Hepatocyte (in vitro differentiated cells): ENCODE results near the gene TEX14. TPM values are rescaled to one million over a fixed set of nuclear protein-coding genes. Genes with fewer than 3 reads are reported as not detected.

ENCODE experiments used
- DNase-seq: peaks from one replicate; pipeline ENCODE4 v3.0.0-alpha.2; 2016; ENCODE audit warnings: low spot score
- H2AFZ ChIP-seq: fragments of 200-600 bp; sonication (generic); 2 replicates; pipeline ENCODE4 v1.6.0; 2016; ENCODE audit warnings: antibody characterized with exemption, mild to moderate bottlenecking
- H3K27ac ChIP-seq: fragments of 200-600 bp; sonication (generic); 2 replicates; pipeline ENCODE4 v1.5.1; 2016; ENCODE audit warnings: mild to moderate bottlenecking
- H3K27me3 ChIP-seq: fragments of 200-600 bp; sonication (generic); 2 replicates; pipeline ENCODE4 v1.6.1; 2016
- H3K36me3 ChIP-seq: fragments of 200-600 bp; sonication (generic); replicated peaks from 2 replicates; pipeline ENCODE4 v1.5.1; 2016; ENCODE audit warnings: low read depth; ENCODE audit not compliant: insufficient read depth
- H3K4me1 ChIP-seq: fragments of 200-600 bp; sonication (generic); 2 replicates; pipeline ENCODE4 v1.5.1; 2016; ENCODE audit warnings: mild to moderate bottlenecking, moderate library complexity; ENCODE audit not compliant: insufficient read depth
- H3K4me2 ChIP-seq: fragments of 200-600 bp; sonication (generic); 2 replicates; pipeline ENCODE4 v1.6.0; 2016
- H3K4me3 ChIP-seq: fragments of 200-600 bp; sonication (generic); 2 replicates; pipeline ENCODE4 v1.5.1; 2016; ENCODE audit warnings: mild to moderate bottlenecking
- H3K79me2 ChIP-seq: fragments of 200-600 bp; sonication (generic); 2 replicates; pipeline ENCODE4 v1.6.0; 2017; ENCODE audit warnings: mild to moderate bottlenecking
- H3K9me2 ChIP-seq: fragments of 200-600 bp; sonication (generic); replicated peaks from 2 replicates; pipeline ENCODE4 v1.6.0; 2017; ENCODE audit warnings: mild to moderate bottlenecking; ENCODE audit not compliant: insufficient read depth
- H3K9me3 ChIP-seq: fragments of 200-600 bp; sonication (generic); 2 replicates; pipeline ENCODE4 v1.5.1; 2016; ENCODE audit warnings: low read depth, mild to moderate bottlenecking
- H4K20me1 ChIP-seq: fragments of 200-600 bp; sonication (generic); 2 replicates; pipeline ENCODE4 v1.6.0; 2016; ENCODE audit warnings: mild to moderate bottlenecking; ENCODE audit not compliant: insufficient read depth, poor library complexity, severe bottlenecking
- EZH2 ChIP-seq: fragments of 200-600 bp; sonication (generic); IDR thresholded peaks from 2 replicates; pipeline ENCODE4 v1.6.1; 2016; ENCODE audit warnings: antibody characterized with exemption, mild to moderate bottlenecking, borderline replicate concordance
- EZH2phosphoT487 ChIP-seq: fragments of 200-600 bp; sonication (generic); IDR thresholded peaks from one replicate; pipeline ENCODE4 v1.6.1; 2018; ENCODE audit warnings: antibody characterized with exemption, mild to moderate bottlenecking, low read depth, moderate library complexity; ENCODE audit not compliant: unreplicated experiment, severe bottlenecking
- WGBS: methylation state at CpG from one replicate; pipeline ENCODE4 v1.1.6; 2016; ENCODE audit warnings: low lambda C conversion rate; ENCODE audit errors: missing lambda C conversion rate; 5-methylcytosine and 5-hydroxymethylcytosine counted together
- polyA plus RNA-seq: library from polyadenylated mRNA; unstranded; fragments of >200 nt; fragmentation: Nextera tagmentation; extraction: Ambion mirVana; gene quantifications from 2 replicates; pipeline ENCODE4 v1.2.1, GENCODE V29; 2016
- total RNA-seq: library from RNA; depleted of rRNA; stranded (reverse); fragments of >200 nt; gene quantifications from 2 replicates; pipeline ENCODE4 v1.2.3, GENCODE V29; 2014
- TF ChIP-seq, protein P1 (sequence below): fragments of 200-600 bp; sonication (generic); IDR thresholded peaks from 2 replicates; pipeline ENCODE4 v1.5.1; 2016; ENCODE audit warnings: antibody characterized with exemption, mild to moderate bottlenecking; ENCODE audit not compliant: poor library complexity

Gene TEX14
- total and polyA plus RNA-seq, 2 experiments from 2014 or later, result 0.07 TPM; not detected in 1

DNA sequence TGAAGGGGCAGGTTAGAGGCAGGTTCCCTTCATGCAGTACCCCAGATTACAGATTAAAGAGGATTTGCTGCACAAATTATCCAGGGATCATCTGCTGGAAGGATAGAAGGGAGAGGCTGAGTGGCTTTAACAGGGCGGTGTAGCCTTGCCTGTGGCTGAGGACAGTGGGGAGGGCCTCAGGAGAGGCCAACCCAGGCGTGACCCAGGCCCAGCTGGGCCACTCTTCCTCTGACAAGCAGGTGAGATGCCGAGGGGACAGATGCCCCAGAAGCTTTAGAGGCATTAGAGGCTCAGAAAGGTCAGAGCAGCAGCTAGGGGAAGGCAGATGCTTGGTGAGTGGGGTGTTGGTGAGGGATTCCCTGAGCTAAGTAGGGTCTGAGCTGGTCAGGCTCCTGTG is 159.3 kb downstream of the TEX14 start:
- Histone ChIP-seq H2AFZ (no peak overlapping the region), H3K27ac (no peak overlapping the region), H3K79me2 (no peaks in the 10 kb centered on the region), H3K27me3 (peaks cover 23% of the 10 kb centered on the region), H3K4me3 (no peak overlapping the region), H3K36me3 (no peaks in the 10 kb centered on the region), H3K9me2 (no peaks in the 10 kb centered on the region), H4K20me1 (no peaks in the 10 kb centered on the region), H3K9me3 (no peaks in the 10 kb centered on the region), H3K4me1 (peaks cover 2% of the 10 kb centered on the region), H3K4me2 (peak overlapping the region; percentile 97)
- DNase-seq, result no peak
- TF ChIP-seq EZH2phosphoT487 (no peak), EZH2 (no peak)
- TF ChIP-seq, protein P1, sequence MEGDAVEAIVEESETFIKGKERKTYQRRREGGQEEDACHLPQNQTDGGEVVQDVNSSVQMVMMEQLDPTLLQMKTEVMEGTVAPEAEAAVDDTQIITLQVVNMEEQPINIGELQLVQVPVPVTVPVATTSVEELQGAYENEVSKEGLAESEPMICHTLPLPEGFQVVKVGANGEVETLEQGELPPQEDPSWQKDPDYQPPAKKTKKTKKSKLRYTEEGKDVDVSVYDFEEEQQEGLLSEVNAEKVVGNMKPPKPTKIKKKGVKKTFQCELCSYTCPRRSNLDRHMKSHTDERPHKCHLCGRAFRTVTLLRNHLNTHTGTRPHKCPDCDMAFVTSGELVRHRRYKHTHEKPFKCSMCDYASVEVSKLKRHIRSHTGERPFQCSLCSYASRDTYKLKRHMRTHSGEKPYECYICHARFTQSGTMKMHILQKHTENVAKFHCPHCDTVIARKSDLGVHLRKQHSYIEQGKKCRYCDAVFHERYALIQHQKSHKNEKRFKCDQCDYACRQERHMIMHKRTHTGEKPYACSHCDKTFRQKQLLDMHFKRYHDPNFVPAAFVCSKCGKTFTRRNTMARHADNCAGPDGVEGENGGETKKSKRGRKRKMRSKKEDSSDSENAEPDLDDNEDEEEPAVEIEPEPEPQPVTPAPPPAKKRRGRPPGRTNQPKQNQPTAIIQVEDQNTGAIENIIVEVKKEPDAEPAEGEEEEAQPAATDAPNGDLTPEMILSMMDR, result no peak
- WGBS, result 62% methylated on average over 3 of the region's 3 CpGs

DNA sequence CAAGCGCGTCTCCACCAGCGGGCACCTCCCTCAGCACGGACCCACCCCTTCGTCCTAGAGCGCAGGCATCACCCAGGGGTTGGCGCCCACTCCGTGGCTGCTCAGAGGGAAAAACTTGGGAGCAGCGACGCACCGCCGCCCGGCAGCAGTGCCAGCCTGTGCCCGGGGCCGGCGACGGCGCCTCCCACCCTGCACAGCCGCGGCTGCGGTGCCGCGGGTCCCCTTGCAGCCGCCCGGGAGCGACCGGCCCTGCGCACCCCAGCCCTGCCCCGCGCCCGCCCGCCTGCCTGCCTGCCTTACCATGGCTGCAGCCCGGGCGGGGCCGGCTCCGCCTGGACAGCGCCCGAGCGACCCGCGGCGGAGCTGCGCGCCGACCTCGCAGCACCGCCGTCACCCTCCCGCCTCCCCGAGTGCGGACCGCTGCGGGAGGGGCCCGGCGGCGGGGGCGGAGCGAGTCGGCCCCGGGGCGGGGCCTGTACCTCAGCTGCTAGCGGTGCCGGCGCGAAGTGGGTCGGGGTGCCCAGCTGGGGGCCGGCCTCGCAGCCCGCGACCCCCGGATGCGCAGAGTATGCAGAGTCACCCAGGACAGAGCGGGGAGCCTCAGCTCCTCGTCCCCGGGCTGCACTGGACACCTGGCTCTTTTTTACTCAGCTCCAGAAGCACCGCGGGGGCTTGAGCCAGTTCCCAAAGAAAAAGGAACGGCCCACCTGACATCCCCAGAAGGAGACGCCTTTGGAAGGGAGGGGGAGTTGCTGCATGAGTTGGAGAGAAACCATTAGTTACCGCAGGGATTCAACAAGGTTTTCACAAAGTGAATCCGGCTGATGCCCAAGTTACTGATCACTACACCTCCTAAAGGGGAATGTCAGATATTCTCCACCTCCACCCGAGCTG is 159.9 kb downstream of the TEX14 start:
- peak overlapping the region; percentile 39 for H3K4me3 ChIP-seq
- no peaks in the 10 kb centered on the region for H4K20me1 ChIP-seq
- H3K27me3 ChIP-seq, result peaks cover 23% of the 10 kb centered on the region
- H3K36me3 ChIP-seq, result no peaks in the 10 kb centered on the region
- TF ChIP-seq EZH2 (no peak), EZH2phosphoT487 (no peak)
- TF ChIP-seq, protein P1, result no peak
- no peaks in the 10 kb centered on the region for H3K9me3 ChIP-seq
- H3K79me2 ChIP-seq, result no peaks in the 10 kb centered on the region
- H2AFZ ChIP-seq, result peak overlapping the region; percentile 68
- 4% methylated on average over 57 of the region's 82 CpGs for WGBS
- no peaks in the 10 kb centered on the region for H3K9me2 ChIP-seq
- no peak overlapping the region for H3K27ac ChIP-seq
- H3K4me1 ChIP-seq, result peaks cover 2% of the 10 kb centered on the region
- H3K4me2 ChIP-seq, result peak overlapping the region; percentile 97
- DNase-seq, result peak; percentile 76

DNA sequence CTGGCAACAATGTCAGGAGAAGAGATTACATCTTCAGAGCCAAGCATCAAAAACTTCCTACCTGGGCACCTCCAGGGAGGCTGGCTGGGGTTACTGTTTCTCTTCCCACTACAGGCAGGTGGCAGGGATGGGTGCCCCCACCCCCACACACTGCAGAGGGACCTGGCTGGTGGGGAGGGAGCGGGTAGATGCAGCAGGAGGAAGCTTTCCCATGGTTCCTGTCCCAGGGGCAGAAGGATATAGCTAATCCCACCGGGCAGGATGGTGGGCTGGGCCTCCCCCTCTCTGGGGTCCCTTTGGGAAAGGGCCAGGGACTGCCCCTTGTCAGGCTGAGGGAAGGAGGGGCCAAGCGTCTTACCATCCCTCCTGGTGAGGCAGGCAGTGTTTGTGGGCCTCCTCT is 160.7 kb downstream of the TEX14 start:
- DNase-seq, result no peak
- H3K4me2 ChIP-seq, result peak overlapping the region; percentile 97
- no peaks in the 10 kb centered on the region for H3K36me3 ChIP-seq
- 42% methylated on average over 3 of the region's 3 CpGs for WGBS
- TF ChIP-seq EZH2phosphoT487 (no peak), EZH2 (no peak)
- TF ChIP-seq, protein P1, result no peak
- no peak overlapping the region for H2AFZ ChIP-seq
- H3K27ac ChIP-seq, result no peak overlapping the region
- peaks cover 23% of the 10 kb centered on the region for H3K27me3 ChIP-seq
- no peaks in the 10 kb centered on the region for H3K9me2 ChIP-seq
- no peaks in the 10 kb centered on the region for H4K20me1 ChIP-seq
- no peaks in the 10 kb centered on the region for H3K9me3 ChIP-seq
- peaks cover 2% of the 10 kb centered on the region for H3K4me1 ChIP-seq
- no peak overlapping the region for H3K4me3 ChIP-seq
- no peaks in the 10 kb centered on the region for H3K79me2 ChIP-seq
